GM21390 (cell line): ENCODE results near the gene CDCA5.

Source experiments
- ATAC-seq: cut with Tn5 transposase; IDR thresholded peaks from one replicate; pipeline ENCODE4 v1.9.1; 2021; ENCODE audit not compliant: unreplicated experiment

CDCA5 gene

GRCh38 chr11:65077451-65077850 lies 6.4 kb downstream of the CDCA5 start:
- ATAC-seq: no peak

GRCh38 chr11:65072631-65072966 lies 11.2 kb downstream of the CDCA5 start:
- ATAC-seq: no peak

- no peak for ATAC-seq
Observed at GRCh38 chr11:65071907-65072630, 11.8 kb downstream of the CDCA5 start.

GRCh38 chr11:65069217-65069616 lies 14.6 kb downstream of the CDCA5 start:
- no peak for ATAC-seq

DNA sequence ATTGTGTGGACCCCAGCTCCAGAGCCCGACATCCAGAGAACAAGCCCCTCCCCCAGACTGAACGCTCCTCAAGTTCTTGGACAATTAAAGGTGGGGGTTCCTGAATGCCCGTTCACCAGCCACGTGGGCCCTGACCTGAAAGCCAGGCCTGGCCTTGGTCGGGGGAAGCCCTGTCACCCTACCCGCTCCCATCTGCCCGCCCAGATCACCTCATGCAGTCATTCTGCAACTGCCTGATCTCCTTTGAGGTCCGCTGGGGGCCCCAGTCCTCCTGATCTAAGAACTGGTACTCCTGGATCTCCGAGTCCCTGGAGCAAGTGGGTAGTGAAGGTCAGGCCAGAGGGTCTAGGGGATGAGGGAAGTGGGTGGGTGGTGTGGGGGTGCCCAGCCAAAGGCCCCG lies 16.4 kb downstream of the CDCA5 start:
- ATAC-seq: no peak

DNA sequence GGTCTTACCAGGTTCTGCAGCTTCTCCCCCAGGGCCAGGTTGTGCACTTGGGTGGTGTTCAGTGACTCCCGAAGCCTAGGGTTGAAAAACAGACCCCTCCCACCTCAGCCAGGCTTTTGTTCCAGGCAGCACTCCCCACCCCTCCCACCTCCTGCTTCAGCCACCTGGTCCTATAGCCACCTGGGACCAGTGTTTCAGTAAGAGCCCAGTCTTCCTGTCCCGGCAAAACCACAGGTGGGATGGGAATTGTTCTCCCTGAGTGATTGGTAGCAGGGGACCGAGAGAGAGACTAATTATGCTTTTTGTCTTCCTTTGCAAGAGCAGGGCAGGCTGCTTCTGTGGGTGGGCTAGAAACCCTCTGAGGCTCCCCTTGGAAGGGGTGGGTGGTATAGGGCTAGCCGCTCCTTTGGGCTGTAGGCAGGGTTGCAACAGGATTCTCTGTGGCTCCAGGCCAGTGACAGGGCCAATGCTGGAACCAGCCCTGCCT lies 17.0 kb downstream of the CDCA5 start:
- no peak for ATAC-seq

- no peak for ATAC-seq
Observed at GRCh38 chr11:65066315-65066714, 17.5 kb downstream of the CDCA5 start.

DNA sequence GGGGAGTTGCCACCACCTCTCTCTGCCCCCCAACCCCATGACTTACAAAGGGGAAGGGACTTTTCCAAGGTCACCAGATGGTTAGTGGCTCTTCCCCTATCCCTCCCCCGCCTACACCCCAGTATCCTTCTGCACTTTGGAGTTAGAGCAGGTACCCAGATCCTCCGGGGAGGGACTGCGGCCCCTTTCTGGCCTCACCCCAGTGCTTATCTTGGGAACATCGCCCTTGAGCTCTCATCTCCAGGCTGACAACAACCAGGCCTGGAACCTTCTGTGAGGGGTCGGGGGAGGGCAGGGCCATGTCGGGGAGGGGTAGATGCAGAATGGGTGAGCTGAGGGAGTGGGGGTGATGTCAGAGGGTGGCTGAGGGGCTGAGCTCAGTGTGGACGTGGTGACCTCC lies 18.0 kb downstream of the CDCA5 start:
- ATAC-seq: no peak

DNA sequence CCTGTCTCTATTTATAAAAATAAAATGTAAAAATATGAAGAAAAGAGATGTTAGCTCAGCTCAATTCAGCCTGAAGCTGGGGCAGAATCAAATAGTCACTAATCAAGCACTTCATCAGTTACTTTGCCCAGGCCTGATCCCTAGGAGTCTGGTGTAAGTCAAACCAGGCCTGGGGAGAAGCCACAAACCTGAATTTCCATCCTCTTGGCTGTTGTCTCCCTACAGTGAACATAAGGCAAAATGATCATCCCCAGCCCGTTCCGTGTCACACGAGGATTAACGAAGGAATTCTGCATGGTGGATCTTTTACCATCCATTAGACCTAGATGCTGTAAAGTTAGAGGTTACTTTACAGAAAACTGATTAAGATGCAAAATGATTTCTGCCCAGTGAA lies 19.0 kb downstream of the CDCA5 start:
- no peak for ATAC-seq

DNA sequence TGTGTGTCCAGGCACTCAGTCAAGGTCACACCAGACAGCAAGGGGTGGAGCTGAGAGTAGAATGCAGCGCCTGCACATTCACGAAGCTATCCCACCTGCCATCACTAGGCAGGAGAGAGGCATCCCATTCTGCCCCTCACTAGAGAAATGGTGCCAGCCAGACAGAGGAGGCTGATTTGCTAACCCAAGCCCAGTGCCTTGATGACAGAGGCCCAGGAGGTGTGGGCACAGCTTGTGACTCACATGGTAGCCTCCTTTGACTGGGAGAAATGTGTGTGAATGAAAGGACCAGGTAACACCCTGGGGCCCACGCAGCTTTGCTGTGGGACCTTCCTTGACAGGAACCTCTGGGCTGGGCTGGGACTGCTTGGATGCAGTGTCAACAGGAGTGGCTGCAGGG lies 20.3 kb downstream of the CDCA5 start:
- no peak for ATAC-seq

DNA sequence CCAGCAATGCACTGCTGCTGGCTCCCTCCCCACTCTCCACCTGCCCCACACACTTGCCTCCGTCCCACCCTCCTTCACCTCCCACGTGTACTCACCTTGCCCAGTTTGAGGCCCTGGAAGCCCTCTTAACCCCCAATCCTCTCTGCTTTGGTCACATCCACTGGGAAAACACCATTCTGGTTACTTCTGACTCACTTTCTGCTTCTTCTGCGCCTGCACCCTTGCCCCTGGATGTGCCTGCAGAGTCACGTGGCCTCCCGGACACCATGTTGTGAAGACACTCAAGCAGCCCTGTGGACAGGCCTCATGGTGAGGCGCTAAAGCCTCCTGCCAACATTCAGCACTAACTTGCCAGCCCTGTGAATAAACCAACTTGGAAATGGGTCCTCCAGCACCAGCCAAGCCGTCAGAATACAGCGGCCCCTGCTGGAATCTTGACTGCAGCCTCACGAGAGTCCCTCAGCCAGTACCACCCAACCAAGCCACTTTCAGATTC lies 22.9 kb downstream of the CDCA5 start:
- no peak for ATAC-seq

DNA sequence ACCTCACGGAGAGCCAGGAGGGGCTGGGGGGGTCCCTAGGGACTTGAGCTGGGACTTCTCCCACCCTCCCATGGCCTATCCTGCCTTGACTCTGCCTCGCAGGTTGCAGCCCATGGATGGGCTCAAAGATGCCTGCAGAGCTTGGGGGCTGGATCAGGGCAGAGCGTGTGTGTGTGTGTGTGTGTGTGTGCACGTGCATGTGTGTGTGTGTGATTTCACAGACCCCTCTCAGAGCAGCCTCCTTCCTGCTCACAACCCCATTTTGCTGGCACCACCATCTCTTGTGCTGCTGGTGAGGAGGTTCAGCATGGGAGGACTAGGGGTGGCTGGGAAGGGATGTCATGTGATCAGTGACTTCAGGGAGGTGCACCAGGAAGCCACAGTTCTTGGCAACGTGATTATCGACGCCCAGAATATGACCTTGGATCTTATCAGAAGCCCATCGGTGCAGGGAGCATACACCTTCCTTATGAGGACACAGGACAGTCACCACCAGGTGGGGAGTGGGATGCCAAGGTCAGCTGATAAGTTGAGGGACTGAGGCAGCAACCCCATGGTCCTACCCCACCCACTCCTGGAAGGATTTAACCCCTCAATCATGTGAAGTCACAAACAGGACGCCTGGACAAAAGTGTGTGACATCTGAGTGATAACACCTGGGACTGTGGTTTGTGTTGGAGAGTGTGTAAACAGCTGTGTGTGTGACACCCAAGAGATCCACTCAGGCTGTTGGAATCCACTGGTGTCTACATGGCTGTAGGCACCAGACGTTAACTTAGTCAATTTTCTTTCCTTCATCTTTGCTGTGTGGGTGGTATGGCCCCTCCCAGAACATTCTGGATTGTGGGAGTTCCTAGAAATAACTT lies 23.6 kb downstream of the CDCA5 start:
- no peak for ATAC-seq

- ATAC-seq: no peak
Observed at GRCh38 chr11:65059523-65059922, 24.3 kb downstream of the CDCA5 start.

DNA sequence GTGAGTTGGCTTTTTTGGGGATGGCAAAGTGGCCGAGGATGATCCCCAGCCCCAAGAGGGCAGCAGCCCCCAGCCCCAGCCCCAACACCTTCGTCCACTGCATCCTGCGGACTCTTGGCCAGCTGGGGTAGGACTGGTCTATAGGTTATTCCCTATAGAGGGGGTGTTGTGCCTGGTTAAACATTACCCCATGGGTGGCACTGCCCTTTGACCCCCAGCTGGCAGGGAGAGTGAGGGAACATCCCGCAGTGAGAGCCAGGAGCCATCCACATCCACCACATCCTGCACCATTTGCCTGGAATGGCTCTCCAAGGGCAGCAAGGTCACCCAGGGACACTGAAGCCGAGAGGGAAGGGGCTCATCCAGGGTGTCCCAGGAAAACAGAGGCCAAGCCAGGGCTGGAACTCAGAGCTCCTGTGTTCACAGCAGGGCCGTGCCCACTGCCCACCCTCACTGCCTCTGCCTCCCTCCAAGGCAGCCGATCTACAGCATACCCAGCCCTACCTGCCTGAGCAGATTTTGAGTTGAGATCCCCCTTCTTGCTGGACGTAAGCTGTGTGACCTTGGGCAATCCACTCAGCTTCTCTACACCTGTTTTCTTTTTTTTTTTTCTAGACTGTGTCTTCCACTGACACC lies 25.3 kb downstream of the CDCA5 start, which contains the start of gene NAALADL1:
Gene NAALADL1 (minus strand): TSS at position 135 of the 636 bp plus-strand sequence. CDS start 32 bp downstream, at position 103.
- no peak for ATAC-seq

- ATAC-seq: no peak
Observed at GRCh38 chr11:65058012-65058411, 25.8 kb downstream of the CDCA5 start.

DNA sequence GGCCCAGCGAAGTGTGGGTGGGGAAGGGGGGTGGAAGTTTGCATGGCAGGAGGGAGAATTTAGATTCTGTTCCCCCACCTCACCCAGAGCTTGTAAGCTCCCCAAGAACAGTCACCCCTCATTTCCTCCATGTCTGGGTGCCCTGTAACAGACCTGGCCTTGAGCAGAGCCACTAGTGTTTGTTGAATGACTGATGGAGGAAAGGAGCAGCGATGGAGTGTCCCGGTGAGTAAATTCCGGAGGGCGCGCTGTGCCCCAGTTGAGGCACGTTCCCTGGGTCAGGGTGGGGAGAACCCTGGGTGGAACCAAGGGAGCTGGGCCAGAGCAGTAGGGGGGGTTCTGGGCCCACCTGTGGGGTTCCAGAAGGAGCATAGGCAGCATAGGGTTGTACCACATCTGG lies 26.3 kb downstream of the CDCA5 start:
- ATAC-seq: no peak

DNA sequence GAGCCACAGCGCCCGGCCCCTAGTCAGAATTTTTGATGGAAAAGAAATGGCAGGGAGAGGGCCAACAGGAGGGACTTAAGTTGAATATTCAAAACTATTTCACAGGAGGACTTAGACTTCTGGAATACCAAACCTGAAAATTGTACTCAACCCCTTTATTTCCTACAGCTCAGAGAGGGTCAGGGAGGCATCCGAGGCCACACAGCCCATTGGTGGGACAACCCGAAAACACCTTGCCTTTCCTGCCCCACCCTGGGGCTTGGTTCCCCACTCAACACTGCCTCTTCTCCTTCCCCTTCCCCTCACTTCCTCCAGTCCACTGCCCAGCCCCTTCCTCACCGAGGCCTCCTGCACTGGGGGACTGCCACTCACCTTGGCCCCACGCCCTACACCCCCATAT lies 26.8 kb downstream of the CDCA5 start:
- no peak for ATAC-seq

GRCh38 chr11:65055538-65055937 lies 28.3 kb downstream of the CDCA5 start:
- ATAC-seq: no peak

- ATAC-seq: no peak
Observed at GRCh38 chr11:65053827-65054508, 29.9 kb downstream of the CDCA5 start.

DNA sequence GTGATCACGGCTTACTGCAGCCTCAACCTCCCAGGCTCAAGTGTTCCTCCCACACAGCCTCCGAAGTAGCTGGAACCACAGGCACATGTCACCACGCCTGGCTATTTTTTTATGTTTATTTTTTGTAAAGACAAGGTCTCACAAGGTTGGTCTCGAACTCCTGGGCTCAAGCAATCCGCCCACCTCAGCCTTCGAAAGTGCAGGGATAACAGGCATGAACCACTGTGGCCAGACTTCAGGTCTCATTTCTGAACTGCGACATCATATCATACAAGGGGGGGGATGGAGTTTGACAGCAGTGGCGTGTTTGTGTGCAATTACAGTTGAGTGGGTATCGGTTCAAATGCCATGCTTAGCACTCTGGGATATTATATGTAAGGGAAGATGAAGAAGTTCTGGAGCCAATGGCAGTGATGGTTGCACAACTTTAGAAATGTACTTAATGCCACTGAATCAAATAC lies 32.4 kb downstream of the CDCA5 start:
- no peak for ATAC-seq
